AG09319 (cell line): ENCODE results near the gene HEATR5A.
"Not testable (repeated sequence)": the region's sequence is repeated elsewhere in the genome, so short reads cannot be mapped to it uniquely, and the experiment has no call there.

Experiments
- DNase-seq: peaks from one replicate; pipeline ENCODE4 v3.0.0-alpha.2; 2010; ENCODE audit warnings: low read depth; ENCODE audit errors: extremely low read depth
- TF ChIP-seq, protein P1 (sequence below): IDR thresholded peaks from 2 replicates; pipeline ENCODE4 v1.5.1; 2011; ENCODE audit warnings: low read depth, mild to moderate bottlenecking, inconsistent platforms, low read length, moderate library complexity

The HEATR5A gene

DNA sequence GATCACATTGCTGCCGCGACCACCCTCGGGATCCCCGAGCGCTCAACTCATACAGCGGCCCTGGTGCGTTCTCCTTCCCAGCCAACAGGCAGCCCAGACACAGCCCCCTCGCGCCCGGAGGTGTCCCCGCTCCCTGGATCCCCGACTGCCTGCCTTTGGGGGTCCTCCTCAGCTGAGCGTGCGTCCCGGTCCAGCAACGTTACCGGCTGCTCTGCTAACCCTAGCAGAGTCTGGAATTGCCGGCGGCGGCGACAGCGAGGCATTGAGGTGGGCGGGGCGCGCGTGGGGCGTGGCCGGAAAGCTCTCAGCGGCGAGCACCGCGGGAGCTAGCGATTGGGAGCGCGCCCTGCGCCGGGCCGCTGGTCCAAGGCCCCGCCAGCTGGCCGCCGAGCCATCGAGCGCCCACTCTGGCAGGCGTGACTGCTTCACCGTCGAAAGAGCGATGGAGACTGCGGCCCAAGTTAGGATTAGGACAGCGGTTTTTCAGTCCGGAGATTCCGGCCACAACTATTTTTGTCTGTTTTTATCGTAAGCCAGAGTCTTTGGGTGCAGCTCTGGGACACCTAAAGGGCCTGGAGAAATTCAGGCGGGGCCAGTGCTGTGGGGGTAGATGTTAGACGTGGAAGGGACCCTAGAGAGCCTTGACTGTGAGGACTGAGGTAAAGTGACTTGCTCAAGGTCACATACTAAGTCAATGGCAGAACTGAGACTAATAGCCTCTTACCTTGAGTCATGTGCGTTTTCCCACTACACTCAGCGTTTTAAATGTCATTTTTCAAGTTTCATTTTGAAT is at the start of gene HEATR5A:
TSS of gene HEATR5A (minus strand) at position 232 of the 793 bp plus-strand sequence. CDS start 17,575 bp downstream, outside the sequence.
- DNase-seq = peak; percentile 90
- TF ChIP-seq, protein P1, sequence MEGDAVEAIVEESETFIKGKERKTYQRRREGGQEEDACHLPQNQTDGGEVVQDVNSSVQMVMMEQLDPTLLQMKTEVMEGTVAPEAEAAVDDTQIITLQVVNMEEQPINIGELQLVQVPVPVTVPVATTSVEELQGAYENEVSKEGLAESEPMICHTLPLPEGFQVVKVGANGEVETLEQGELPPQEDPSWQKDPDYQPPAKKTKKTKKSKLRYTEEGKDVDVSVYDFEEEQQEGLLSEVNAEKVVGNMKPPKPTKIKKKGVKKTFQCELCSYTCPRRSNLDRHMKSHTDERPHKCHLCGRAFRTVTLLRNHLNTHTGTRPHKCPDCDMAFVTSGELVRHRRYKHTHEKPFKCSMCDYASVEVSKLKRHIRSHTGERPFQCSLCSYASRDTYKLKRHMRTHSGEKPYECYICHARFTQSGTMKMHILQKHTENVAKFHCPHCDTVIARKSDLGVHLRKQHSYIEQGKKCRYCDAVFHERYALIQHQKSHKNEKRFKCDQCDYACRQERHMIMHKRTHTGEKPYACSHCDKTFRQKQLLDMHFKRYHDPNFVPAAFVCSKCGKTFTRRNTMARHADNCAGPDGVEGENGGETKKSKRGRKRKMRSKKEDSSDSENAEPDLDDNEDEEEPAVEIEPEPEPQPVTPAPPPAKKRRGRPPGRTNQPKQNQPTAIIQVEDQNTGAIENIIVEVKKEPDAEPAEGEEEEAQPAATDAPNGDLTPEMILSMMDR = peak; percentile 18; the same call in 1 of the 2 replicates

GRCh38 chr14:31466554-31466953 is 46.2 kb upstream of the HEATR5A start:
- TF ChIP-seq, protein P1 = no peak
- DNase-seq = no peak

DNA sequence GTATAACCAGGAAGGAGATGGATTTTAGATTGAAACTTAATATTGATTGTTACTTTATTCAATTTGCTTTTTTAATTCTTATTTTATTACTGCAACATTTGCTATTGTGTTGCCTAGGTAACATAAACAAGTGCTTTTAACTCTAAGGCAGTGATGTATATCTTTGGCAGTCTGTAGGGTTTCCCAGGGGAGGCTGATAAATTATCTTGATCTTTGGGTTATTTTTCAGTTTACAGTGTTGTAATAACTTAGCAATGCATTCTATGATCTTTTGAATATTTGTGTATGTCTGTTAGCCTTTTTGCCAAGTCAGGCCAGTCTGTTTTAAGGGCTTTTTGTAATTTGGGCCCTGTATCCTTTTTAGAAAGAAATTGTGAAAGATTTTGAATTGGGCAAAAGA is 44.8 kb upstream of the HEATR5A start:
- no peak for DNase-seq

DNA sequence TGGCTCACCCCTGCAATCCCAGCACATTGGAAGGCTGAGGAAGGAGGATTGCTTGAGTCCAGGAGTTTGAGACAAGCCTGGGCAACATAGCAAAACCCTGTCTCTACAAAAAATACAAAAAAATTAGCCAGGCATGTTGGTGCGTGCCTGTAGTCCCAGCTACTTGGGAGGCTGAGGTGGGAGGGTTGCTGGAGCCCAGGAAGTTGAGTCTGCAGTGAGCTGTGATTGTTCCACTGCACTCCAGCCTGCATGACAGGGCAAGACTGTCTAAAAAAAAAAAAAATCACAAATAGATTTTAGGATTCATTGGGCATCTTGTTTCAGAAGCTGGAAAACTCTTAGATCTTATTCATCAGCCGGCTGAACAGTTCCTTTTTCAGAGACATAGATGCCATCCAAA is 42.1 kb upstream of the HEATR5A start:
- not testable (repeated sequence) for DNase-seq

More for the DNA sequence above, 44.8 kb upstream of the HEATR5A start:
- TF ChIP-seq, protein P1 = no peak

DNA sequence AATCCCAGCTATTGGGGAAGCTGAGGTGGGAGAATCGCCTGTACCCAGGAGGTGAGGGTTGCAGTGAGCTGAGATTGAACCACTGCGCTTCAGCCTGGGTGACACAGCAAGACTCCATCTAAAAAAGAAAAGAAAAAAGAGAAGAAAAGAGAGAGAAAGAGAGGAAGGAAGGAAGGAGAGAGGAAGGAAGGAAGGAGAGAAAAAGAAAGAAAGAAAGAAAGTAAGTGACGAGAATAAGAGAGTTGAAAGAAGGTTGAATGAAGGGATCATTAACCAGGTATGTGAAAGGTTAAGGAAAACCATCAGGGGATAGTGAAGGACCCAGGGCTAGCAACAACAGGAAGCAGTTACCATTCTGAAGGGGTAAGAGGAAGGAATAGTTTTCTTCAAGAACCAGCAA is 41.2 kb upstream of the HEATR5A start:
- TF ChIP-seq, protein P1 = no peak
- no peak for DNase-seq

GRCh38 chr14:31457665-31458659 is 37.6 kb upstream of the HEATR5A start:
- DNase-seq = no peak
- TF ChIP-seq, protein P1 = no peak

- TF ChIP-seq, protein P1 = no peak; the same call in 1 of the 2 replicates
- peak; percentile 82 for DNase-seq
These were observed 36.7 kb upstream of the HEATR5A start, which contains the start of gene DTD2 for GRCh38 chr14:31456841-31457664. Gene DTD2 (minus strand): TSS chr14:31457506. CDS start chr14:31457393, 113 bp downstream.
